ES-I3 (cell line): ENCODE data around the gene ADGRG6.

Experiments used
- H3K36me3 ChIP-seq: 2 replicates; pipeline ENCODE4 v1.6.1; 2013; ENCODE audit warnings: mild to moderate bottlenecking, low read length, control low read depth, moderate library complexity; ENCODE audit not compliant: insufficient read depth
- H3K4me1 ChIP-seq: 2 replicates; pipeline ENCODE4 v1.6.1; 2013; ENCODE audit warnings: mild to moderate bottlenecking, control low read depth, low read length; ENCODE audit not compliant: insufficient read depth
- H3K9ac ChIP-seq: 2 replicates; pipeline ENCODE4 v1.6.1; 2013; ENCODE audit warnings: low read depth, mild to moderate bottlenecking, low read length, moderate library complexity
- H3K9me3 ChIP-seq: 2 replicates; pipeline ENCODE4 v1.6.1; 2013; ENCODE audit warnings: mild to moderate bottlenecking, low read length, moderate library complexity; ENCODE audit not compliant: control insufficient read depth, insufficient read depth

The ADGRG6 gene

DNA sequence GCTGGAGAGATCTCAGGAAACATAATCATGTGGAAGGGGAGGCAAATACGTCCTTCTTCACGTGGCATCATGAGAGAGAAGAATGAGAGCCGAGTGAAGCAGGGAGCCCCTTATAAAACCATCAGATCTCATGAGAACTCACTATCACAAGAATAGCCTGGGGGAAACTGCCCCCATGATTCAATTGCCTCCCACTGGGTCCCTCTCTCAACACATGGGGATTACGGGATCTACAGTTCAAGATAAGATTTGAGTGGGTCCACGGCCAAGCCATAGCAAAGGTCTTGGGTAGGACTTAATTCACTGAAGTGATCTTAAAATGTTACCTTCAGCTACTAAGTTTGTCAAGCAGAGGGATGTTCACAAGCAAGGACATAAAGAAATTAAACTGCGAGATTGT is 162.2 kb downstream of the ADGRG6 start:
- peaks cover 14% of the 10 kb centered on the region for H3K9me3 ChIP-seq
- H3K4me1 ChIP-seq, result no peaks in the 10 kb centered on the region
- H3K9ac ChIP-seq, result no peak overlapping the region
- H3K36me3 ChIP-seq, result no peaks in the 10 kb centered on the region

- H3K9ac ChIP-seq, result no peak overlapping the region
- H3K4me1 ChIP-seq, result no peaks in the 10 kb centered on the region
- H3K9me3 ChIP-seq, result no peaks in the 10 kb centered on the region; the same call in 1 of the 2 replicates
- H3K36me3 ChIP-seq, result no peaks in the 10 kb centered on the region
Observed at GRCh38 chr6:142469220-142469619, 167.4 kb downstream of the ADGRG6 start.

GRCh38 chr6:142470421-142470820 is 168.6 kb downstream of the ADGRG6 start:
- Histone ChIP-seq H3K36me3 (no peaks in the 10 kb centered on the region), H3K9me3 (no peaks in the 10 kb centered on the region; the same call in 1 of the 2 replicates), H3K4me1 (no peaks in the 10 kb centered on the region), H3K9ac (no peak overlapping the region)

DNA sequence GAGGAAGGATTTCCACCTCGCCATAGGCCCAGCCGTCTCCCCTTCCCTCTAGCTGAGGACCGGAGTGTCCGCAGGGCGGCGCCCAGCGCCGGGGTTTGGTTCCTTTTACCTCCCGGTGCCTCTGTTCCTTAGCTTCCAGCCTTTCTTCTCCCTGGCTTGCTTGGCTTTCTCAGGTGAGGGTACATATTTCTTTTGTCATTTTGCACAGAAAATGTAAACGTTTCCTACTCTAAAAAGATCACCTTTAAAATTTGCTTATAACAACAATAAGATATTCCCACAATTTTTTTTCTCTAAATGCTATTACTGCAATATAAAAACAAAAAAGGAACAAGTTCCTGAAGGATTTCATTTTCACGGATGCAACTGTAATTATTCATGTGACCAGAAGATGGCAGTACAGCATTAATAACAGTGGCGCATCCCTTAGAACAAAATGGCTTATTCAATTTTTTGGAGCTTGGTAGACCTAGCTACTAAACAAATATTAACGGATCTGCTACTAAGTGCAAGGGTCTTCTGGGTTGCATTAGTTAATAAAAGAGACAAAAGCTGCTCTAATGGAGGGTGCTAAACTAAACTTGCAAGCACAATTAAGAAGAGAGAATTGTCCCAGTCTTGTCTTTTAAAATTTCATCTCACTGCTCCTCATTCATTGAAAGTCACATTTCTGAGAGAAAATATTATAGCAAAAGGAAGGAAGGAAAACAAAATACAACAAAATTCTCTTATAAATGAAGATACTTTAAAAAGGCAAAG is 172.9 kb downstream of the ADGRG6 start:
- Histone ChIP-seq H3K4me1 (no peaks in the 10 kb centered on the region), H3K9ac (no peak overlapping the region), H3K9me3 (peaks cover 3% of the 10 kb centered on the region; the same call in 1 of the 2 replicates), H3K36me3 (no peaks in the 10 kb centered on the region)

GRCh38 chr6:142476452-142476851 is 174.6 kb downstream of the ADGRG6 start:
- no peaks in the 10 kb centered on the region for H3K36me3 ChIP-seq
- peaks cover 3% of the 10 kb centered on the region; the same call in 1 of the 2 replicates for H3K9me3 ChIP-seq
- no peak overlapping the region for H3K9ac ChIP-seq
- H3K4me1 ChIP-seq, result no peaks in the 10 kb centered on the region

DNA sequence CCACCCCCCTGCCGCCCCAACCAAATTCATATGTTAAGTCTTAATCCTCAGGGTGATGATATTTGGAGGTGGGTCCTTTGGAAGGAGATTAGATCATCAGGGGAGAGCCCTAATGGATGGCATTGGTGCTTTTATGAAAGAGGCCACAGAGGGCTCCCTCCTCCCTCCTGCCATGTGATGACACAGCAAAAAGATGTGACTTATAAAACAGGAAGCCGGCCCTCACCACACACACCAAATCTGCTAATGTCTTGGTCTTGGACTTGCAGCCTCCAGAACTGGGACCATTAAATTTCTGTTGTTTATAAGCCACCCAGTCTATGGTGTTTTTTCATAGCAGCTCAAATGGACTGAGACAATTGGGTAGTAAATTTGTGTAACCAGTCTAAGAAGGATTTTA is 176.3 kb downstream of the ADGRG6 start:
- no peak overlapping the region for H3K9ac ChIP-seq
- H3K4me1 ChIP-seq, result no peaks in the 10 kb centered on the region
- peaks cover 3% of the 10 kb centered on the region; the same call in 1 of the 2 replicates for H3K9me3 ChIP-seq
- H3K36me3 ChIP-seq, result no peaks in the 10 kb centered on the region

DNA sequence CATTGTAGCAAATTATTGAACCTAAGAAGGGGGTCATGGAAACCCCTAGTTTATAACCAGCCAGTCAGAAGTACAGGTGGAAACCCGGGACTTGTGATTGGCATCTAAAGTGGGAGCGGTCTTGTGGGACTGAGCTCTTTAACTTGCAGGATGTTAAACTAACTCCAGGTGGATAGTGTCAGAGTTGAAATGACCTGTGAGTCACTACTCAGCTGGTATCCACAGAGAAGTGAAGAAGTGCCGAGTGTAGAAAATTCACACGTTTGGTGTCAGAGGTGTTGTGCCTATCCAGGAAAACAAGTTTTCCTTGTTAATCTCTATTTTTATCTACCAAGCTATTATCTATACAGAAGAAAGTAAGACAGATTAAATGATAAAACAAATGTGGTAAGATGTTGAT is 179.7 kb downstream of the ADGRG6 start:
- Histone ChIP-seq H3K9me3 (peaks cover under 1% of the 10 kb centered on the region; the same call in 1 of the 2 replicates), H3K4me1 (no peaks in the 10 kb centered on the region), H3K9ac (no peak overlapping the region), H3K36me3 (no peaks in the 10 kb centered on the region)

DNA sequence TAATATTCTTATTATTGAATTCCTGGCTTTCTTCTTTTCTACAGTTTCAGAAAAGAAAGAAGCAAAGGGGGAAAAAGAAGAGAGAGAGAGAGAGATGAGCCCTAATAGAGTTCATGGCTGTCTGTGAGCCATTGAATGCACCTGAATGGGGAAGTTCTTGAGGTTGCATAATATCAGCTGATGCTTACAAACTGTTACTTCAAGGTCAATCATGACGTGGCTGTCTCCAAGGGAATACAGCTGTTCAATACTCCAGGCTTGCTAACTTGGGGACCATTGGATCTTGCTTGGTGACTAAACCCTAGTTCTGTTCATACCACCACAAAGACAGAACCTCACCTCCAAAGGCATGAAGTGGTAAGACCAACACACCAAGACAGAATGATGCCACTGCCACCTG is 180.4 kb downstream of the ADGRG6 start:
- H3K9me3 ChIP-seq, result no peaks in the 10 kb centered on the region; the same call in 1 of the 2 replicates

GRCh38 chr6:142482974-142483373 is 181.2 kb downstream of the ADGRG6 start:
- H3K36me3 ChIP-seq, result no peaks in the 10 kb centered on the region
- H3K9me3 ChIP-seq, result no peaks in the 10 kb centered on the region; the same call in 1 of the 2 replicates
- H3K4me1 ChIP-seq, result no peaks in the 10 kb centered on the region
- no peak overlapping the region for H3K9ac ChIP-seq

More for the DNA sequence above, 180.4 kb downstream of the ADGRG6 start:
- Histone ChIP-seq H3K9ac (no peak overlapping the region), H3K36me3 (no peaks in the 10 kb centered on the region), H3K4me1 (no peaks in the 10 kb centered on the region)

- no peak overlapping the region for H3K9ac ChIP-seq
- H3K9me3 ChIP-seq, result no peaks in the 10 kb centered on the region; the same call in 1 of the 2 replicates
- H3K4me1 ChIP-seq, result no peaks in the 10 kb centered on the region
- H3K36me3 ChIP-seq, result no peaks in the 10 kb centered on the region
Observed at GRCh38 chr6:142485256-142485655, 183.4 kb downstream of the ADGRG6 start.

GRCh38 chr6:142489722-142490610 is 188.2 kb downstream of the ADGRG6 start:
- Histone ChIP-seq H3K36me3 (no peaks in the 10 kb centered on the region), H3K4me1 (no peaks in the 10 kb centered on the region), H3K9ac (no peak overlapping the region), H3K9me3 (no peaks in the 10 kb centered on the region)
